Neutrophil (primary cell): ENCODE measurements around the gene CTNNAL1.

Experiments used
- H3K27ac ChIP-seq: fragments of 200-600 bp; sonication (generic); 2 replicates; pipeline ENCODE4 v1.5.1; 2016; ENCODE audit warnings: mild to moderate bottlenecking, moderate library complexity
- H3K27me3 ChIP-seq: fragments of 200-600 bp; sonication (generic); 2 replicates; pipeline ENCODE4 v1.6.0; 2016; ENCODE audit warnings: mild to moderate bottlenecking
- H3K36me3 ChIP-seq: fragments of 200-600 bp; sonication (generic); 2 replicates; pipeline ENCODE4 v1.5.1; 2017
- H3K4me1 ChIP-seq, 2 experiments: fragments of 200-600 bp in 1 of 2; sonication (generic) in 1 of 2; 1 replicate in 1 of 2; 2 replicates in 1 of 2; pipeline versions ENCODE4 v1.5.1 to v1.6.1; 2013 to 2016; ENCODE audit warnings: low read depth in 1 of 2, low read length in 1 of 2, mild to moderate bottlenecking in 1 of 2, moderate library complexity in 1 of 2; ENCODE audit not compliant: control insufficient read depth in 1 of 2, insufficient read depth in 1 of 2
- H3K4me3 ChIP-seq, 2 experiments: fragments of 200-600 bp in 1 of 2; sonication (generic) in 1 of 2; 1 replicate in 1 of 2; 2 replicates in 1 of 2; pipeline ENCODE4 v1.5.1; 2013 to 2016; ENCODE audit warnings: low read depth in 1 of 2, low read length in 1 of 2, mild to moderate bottlenecking in 1 of 2, moderate library complexity in 1 of 2
- H3K9me3 ChIP-seq: fragments of 200-600 bp; sonication (generic); 2 replicates; pipeline ENCODE4 v1.5.1; 2016
- TF ChIP-seq, protein P1 (sequence below): fragments of 200-600 bp; sonication (generic); IDR thresholded peaks from 2 replicates; pipeline ENCODE4 v1.5.1; 2016; ENCODE audit warnings: antibody characterized with exemption

The CTNNAL1 gene

DNA sequence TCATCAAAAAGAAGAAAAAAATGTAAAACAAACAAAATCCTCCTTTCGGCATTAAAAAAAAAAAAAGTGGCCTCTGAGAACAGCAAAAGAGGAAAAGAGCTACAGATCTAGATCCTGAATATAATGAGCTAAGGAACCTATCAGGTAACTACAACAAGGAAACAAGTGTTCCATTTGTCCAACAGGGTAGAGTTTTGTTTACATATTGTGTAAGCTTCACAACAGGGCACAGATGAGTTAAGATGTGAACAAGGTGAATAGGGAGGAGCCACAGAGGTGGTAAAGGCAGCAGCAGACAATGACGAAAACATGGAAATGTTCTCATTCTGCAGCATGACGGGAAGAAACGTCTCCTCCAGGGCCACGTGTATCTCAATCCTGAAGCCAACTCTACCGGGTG is 93.8 kb downstream of the CTNNAL1 start:
- Histone ChIP-seq H3K4me1 (no peaks in the 10 kb centered on the region), H3K27me3 (no peaks in the 10 kb centered on the region), H3K27ac (no peak overlapping the region), H3K9me3 (no peaks in the 10 kb centered on the region), H3K36me3 (peaks cover 75% of the 10 kb centered on the region), H3K4me3 (no peak overlapping the region)
- TF ChIP-seq, protein P1, sequence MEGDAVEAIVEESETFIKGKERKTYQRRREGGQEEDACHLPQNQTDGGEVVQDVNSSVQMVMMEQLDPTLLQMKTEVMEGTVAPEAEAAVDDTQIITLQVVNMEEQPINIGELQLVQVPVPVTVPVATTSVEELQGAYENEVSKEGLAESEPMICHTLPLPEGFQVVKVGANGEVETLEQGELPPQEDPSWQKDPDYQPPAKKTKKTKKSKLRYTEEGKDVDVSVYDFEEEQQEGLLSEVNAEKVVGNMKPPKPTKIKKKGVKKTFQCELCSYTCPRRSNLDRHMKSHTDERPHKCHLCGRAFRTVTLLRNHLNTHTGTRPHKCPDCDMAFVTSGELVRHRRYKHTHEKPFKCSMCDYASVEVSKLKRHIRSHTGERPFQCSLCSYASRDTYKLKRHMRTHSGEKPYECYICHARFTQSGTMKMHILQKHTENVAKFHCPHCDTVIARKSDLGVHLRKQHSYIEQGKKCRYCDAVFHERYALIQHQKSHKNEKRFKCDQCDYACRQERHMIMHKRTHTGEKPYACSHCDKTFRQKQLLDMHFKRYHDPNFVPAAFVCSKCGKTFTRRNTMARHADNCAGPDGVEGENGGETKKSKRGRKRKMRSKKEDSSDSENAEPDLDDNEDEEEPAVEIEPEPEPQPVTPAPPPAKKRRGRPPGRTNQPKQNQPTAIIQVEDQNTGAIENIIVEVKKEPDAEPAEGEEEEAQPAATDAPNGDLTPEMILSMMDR = no peak

DNA sequence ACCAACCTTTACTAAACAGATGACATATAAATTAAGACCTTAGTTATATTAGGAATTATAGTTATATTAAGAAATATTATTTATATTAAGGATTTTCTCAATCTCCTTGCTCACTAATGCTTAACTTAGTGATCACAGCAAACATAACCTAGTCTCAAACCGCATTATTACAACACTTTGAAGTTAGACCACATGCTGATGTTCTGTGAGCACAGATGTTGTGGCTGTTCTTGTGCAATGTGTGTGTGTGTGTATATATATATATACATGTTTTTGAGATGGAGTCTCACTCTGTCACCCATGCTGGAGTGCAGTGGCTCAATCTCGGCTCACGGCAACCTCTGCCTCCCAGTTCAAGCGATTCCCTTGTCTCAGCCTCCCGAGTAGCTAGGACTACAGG is 99.9 kb downstream of the CTNNAL1 start:
- peaks cover 67% of the 10 kb centered on the region for H3K36me3 ChIP-seq
- H3K27ac ChIP-seq = no peak overlapping the region
- H3K4me1 ChIP-seq = peaks cover 4 to 9% of the 10 kb centered on the region in 2 experiments
- no peaks in the 10 kb centered on the region for H3K9me3 ChIP-seq
- no peak overlapping the region for H3K4me3 ChIP-seq
- TF ChIP-seq, protein P1 = no peak
- H3K27me3 ChIP-seq = no peaks in the 10 kb centered on the region

DNA sequence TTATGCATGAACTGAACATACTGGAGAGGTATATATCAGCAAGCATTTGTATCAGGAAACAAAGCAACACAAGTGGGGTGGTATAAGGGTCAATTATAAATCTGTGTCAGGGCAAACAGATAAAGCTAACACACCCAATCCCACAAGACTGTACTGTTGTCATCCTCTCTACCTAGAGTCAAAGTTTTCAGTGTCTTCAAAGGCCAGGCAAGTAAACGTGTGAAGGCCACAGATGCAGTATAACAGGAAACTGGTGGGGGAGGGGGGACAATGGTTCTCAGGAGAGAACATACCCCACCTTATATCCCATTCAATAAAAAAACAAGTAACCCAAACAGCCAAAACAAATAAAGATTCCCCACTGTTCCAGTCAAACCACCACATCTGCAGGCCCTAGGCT is 101.5 kb downstream of the CTNNAL1 start:
- H3K27ac ChIP-seq = no peak overlapping the region
- H3K4me1 ChIP-seq = peaks cover 4 to 9% of the 10 kb centered on the region in 2 experiments
- H3K4me3 ChIP-seq = no peak overlapping the region
- no peaks in the 10 kb centered on the region for H3K9me3 ChIP-seq
- H3K27me3 ChIP-seq = no peaks in the 10 kb centered on the region
- TF ChIP-seq, protein P1 = no peak
- peaks cover 71% of the 10 kb centered on the region for H3K36me3 ChIP-seq

DNA sequence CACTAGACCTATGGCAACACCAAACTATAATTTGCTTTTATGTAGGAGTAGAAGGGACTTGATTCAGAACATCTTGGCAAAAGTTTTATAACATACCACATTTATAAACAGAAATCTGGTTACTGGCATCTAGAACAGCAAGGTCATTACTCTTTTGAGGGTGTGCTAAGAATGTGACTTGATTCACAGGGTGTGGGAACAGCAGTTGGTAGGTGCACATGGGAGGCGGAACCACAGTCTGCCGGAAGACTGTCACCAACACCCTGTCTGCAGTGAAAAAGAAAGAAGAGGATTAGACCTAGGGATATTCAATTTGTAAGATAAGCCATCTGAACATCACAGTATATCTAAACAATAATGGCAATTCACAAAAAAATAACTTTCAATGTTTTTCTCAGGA is 102.4 kb downstream of the CTNNAL1 start:
- no peaks in the 10 kb centered on the region for H3K27me3 ChIP-seq
- H3K4me3 ChIP-seq = no peak overlapping the region
- TF ChIP-seq, protein P1 = no peak
- no peak overlapping the region for H3K27ac ChIP-seq
- H3K36me3 ChIP-seq = peaks cover 73% of the 10 kb centered on the region
- no peaks in the 10 kb centered on the region for H3K9me3 ChIP-seq
- peaks cover 4 to 9% of the 10 kb centered on the region in 2 experiments for H3K4me1 ChIP-seq

DNA sequence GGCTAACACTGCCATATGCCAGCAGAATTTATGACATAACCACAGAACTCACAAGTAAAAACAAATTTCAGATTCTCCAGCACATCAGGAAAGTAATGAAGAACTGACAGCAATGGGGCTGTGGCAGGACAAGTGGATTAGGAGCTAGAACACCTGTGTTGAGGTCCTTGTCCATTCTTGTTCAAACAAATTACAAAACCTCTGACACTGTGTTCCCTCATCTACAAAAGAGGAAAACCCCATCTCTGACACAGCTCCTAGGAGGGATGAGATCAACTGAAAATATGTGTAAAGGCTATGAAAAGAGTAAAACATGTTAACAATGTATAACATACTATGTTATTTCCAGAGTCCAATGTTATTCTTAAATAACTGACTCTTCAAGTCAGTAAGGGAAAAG is 102.9 kb downstream of the CTNNAL1 start:
- TF ChIP-seq, protein P1 = no peak
- Histone ChIP-seq H3K36me3 (peaks cover 73% of the 10 kb centered on the region), H3K4me1 (peaks cover 4 to 9% of the 10 kb centered on the region in 2 experiments)

DNA sequence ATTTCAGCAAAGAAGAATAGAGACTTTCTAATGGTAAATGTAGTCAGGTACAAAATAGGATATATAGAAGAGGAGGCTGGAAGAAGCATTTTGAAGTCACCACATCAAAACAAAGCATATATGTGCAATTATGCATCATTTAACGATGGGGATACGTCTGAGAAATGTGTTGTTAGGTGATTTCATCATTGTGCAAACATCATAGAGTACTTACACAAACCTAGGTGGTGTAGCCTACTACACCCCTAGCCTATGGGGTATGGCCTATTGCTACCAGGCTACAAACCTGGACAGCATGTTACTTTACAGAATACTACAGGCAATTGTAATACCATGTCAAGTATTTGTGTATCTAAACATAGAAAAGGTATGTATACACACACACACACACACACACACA is 107.8 kb downstream of the CTNNAL1 start:
- no peaks in the 10 kb centered on the region for H3K4me1 ChIP-seq
- H3K9me3 ChIP-seq = no peaks in the 10 kb centered on the region
- H3K4me3 ChIP-seq = no peak overlapping the region
- H3K27ac ChIP-seq = no peak overlapping the region
- no peaks in the 10 kb centered on the region for H3K27me3 ChIP-seq
- TF ChIP-seq, protein P1 = no peak
- peaks cover 94% of the 10 kb centered on the region for H3K36me3 ChIP-seq

More for the DNA sequence above, 102.9 kb downstream of the CTNNAL1 start:
- Histone ChIP-seq H3K9me3 (no peaks in the 10 kb centered on the region), H3K27ac (no peak overlapping the region), H3K4me3 (no peak overlapping the region), H3K27me3 (no peaks in the 10 kb centered on the region)
